ENCODE data around the gene UBE2J2.

The UBE2J2 gene

GRCh38 chr1:1282998-1283397 lies 9.3 kb upstream of the UBE2J2 start:
- H3K27ac ChIP-seq, result no peak overlapping the region
- TF ChIP-seq CTCF (conservative IDR thresholded peaks at IDR 0.05), result no peak

- TF ChIP-seq CTCF (conservative IDR thresholded peaks at IDR 0.05), result no peak
- peak overlapping the region; percentile 67 for H3K27ac ChIP-seq
These were observed 8.1 kb upstream of the UBE2J2 start for GRCh38 chr1:1281533-1282321.

GRCh38 chr1:1280782-1281481 lies 7.3 kb upstream of the UBE2J2 start:
- peak overlapping the region; percentile 67 for H3K27ac ChIP-seq
- no peak for TF ChIP-seq CTCF (conservative IDR thresholded peaks at IDR 0.05)

DNA sequence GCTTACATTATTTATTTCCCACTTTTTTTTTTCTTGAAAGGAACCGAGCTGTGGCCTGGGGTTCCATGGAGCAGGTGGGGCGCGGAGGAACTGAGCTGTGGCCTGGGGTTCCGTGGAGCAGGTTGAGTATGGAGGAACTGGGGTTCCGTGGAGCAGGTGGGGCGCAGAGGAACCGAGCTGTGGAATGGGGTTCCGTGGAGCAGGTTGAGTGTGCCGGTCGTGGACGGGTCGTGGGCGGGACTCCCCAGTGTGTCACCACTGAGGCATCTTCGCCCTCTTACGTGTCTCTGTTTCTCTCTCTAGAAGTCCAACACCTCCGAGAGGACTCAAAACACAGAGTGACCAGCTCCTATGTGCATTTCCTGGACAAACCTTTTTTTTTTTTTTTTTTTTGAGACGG lies 5.4 kb upstream of the UBE2J2 start:
- H3K27ac ChIP-seq, result no peak overlapping the region
- no peak for TF ChIP-seq CTCF (conservative IDR thresholded peaks at IDR 0.05)

DNA sequence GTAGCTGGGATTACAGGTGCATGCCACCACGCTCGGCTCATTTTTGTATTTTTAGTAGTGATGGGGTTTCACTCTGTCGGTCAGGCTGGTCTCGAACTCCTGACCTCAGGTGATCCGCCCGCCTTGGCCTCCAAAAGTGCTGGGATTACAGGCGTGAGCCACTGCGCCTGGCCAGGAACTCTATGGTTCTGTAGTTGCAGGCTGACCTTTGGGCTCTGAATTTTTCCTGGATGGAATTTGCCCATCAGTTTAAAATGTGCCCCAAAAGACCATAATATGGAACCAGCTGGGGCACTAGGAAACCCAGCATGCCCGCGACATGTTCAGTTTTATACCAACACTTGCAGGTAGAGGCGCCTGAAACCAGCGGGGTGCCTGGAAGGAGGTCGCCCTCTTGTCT lies 5.0 kb upstream of the UBE2J2 start:
- no peak overlapping the region for H3K27ac ChIP-seq
- no peak for TF ChIP-seq CTCF (conservative IDR thresholded peaks at IDR 0.05)

DNA sequence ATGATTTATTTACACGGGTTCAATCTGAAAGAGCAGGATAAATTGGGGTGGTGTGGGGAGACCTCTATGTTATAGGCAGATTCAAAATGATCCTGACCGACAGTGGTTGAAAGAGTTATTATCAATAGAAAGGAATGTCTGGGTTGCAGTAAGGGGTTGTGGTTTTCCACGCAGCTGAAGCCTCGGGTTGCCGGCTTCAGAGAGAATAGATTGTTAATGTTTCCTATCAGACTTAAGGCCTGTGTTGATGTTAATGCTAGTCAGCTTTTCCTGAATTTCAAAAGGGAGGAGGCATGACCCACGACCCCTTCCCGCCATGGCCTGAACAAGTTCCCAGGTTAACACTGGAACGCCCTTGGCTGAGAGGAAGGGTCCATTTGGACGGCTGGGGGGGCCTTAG lies 2.2 kb upstream of the UBE2J2 start:
- no peak overlapping the region for H3K27ac ChIP-seq

More for the DNA sequence above, 2.2 kb upstream of the UBE2J2 start:
- TF ChIP-seq CTCF (conservative IDR thresholded peaks at IDR 0.05), result no peak
